Common myeloid progenitor, CD34-positive (primary cell): ENCODE results near the gene MIPOL1. TPM values are rescaled to one million over a fixed set of nuclear protein-coding genes. Genes with fewer than 3 reads are reported as not detected.
"Not testable (repeated sequence)": the region's sequence is repeated elsewhere in the genome, so short reads cannot be mapped to it uniquely, and the experiment has no call there.

Source experiments
- CTCF ChIA-PET: fragments of 350-600 bp; sonication (Branson Sonifier 250); formaldehyde crosslinking; loops from one replicate; lab custom pipeline; 2021; ENCODE audit warnings: antibody characterized with exemption; lab: Charles Lee
- POLR2A ChIA-PET: fragments of 350-600 bp; sonication (Branson Sonifier 250); formaldehyde crosslinking; loops from one replicate; lab custom pipeline; 2021; ENCODE audit warnings: antibody characterized with exemption; lab: Charles Lee
- DNase-seq, 3 donors: peaks; one replicate each; pipeline versions ENCODE4 v3.0.0 to v3.0.0-alpha.2; 2013
- H3K27ac ChIP-seq, 2 experiments: 1 replicate in 1 of 2; 2 replicates in 1 of 2; pipeline ENCODE4 v1.7.0; 2013; ENCODE audit warnings: inconsistent platforms in 2 of 2, low read length in 2 of 2, mild to moderate bottlenecking in 2 of 2, low read depth in 1 of 2, moderate library complexity in 1 of 2; ENCODE audit not compliant: severe bottlenecking in 2 of 2, insufficient read depth in 1 of 2, poor library complexity in 1 of 2
- H3K27me3 ChIP-seq, 5 experiments: replicated peaks in 2 of 5; 1 replicate in 3 of 5; 2 replicates in 2 of 5; pipeline versions ENCODE4 v1.6.1 to v1.7.0; 2013; ENCODE audit warnings: low read length in 4 of 5, mild to moderate bottlenecking in 2 of 5, moderate library complexity in 2 of 5, inconsistent platforms in 1 of 5; ENCODE audit not compliant: insufficient read depth in 5 of 5, control insufficient read depth in 4 of 5
- H3K36me3 ChIP-seq, 4 experiments: 1 replicate in 2 of 4; 2 replicates in 2 of 4; pipeline versions ENCODE4 v1.6.1 to v1.7.0; 2013; ENCODE audit warnings: low read length in 3 of 4, control low read depth in 1 of 4, mild to moderate bottlenecking in 1 of 4; ENCODE audit not compliant: control insufficient read depth in 4 of 4, insufficient read depth in 4 of 4
- H3K4me1 ChIP-seq, 4 experiments: 1 replicate in 3 of 4; 2 replicates in 1 of 4; pipeline versions ENCODE4 v1.6.1 to v1.7.1; 2013; ENCODE audit warnings: low read length in 3 of 4, mild to moderate bottlenecking in 3 of 4, control low read depth in 1 of 4, inconsistent platforms in 1 of 4, moderate library complexity in 1 of 4; ENCODE audit not compliant: control insufficient read depth in 4 of 4, insufficient read depth in 4 of 4; ENCODE audit errors: control extremely low read depth in 1 of 4
- H3K4me3 ChIP-seq, 7 experiments: 1 replicate in 4 of 7; 2 replicates in 3 of 7; pipeline versions ENCODE4 v1.5.1 to v1.7.0; 2013; ENCODE audit warnings: mild to moderate bottlenecking in 7 of 7, low read length in 6 of 7, moderate library complexity in 6 of 7, inconsistent platforms in 2 of 7, low read depth in 2 of 7, control low read depth in 1 of 7; ENCODE audit not compliant: insufficient read depth in 4 of 7, control insufficient read depth in 1 of 7; ENCODE audit errors: extremely low read depth in 1 of 7
- H3K9me3 ChIP-seq, 5 experiments: 1 replicate in 4 of 5; 2 replicates in 1 of 5; pipeline versions ENCODE4 v1.6.1 to v1.7.1; 2013; ENCODE audit warnings: low read length in 4 of 5, mild to moderate bottlenecking in 2 of 5, inconsistent platforms in 1 of 5, low read depth in 1 of 5, moderate library complexity in 1 of 5; ENCODE audit not compliant: control insufficient read depth in 4 of 5, insufficient read depth in 2 of 5; ENCODE audit errors: control extremely low read depth in 1 of 5
- WGBS: methylation state at CpG from one replicate; pipeline ENCODE4 v1.1.5; 2013; ENCODE audit not compliant: insufficient coverage; 5-methylcytosine and 5-hydroxymethylcytosine counted together
- polyA plus RNA-seq: library from polyadenylated mRNA; unstranded; fragments of 120-200 nt; gene quantifications from one replicate; pipeline ENCODE4 v1.2.1, GENCODE V29; 2013

Gene MIPOL1
- polyA plus RNA-seq, result 4.2 TPM

GRCh38 chr14:37197421-37198272 is at the start of gene MIPOL1:
MIPOL1 (plus strand) TSS chr14:37197937; CDS start chr14:37247889, 49,952 bp downstream.
- H3K36me3 ChIP-seq, result no peaks in the 10 kb centered on the region
- DNase-seq, result peak; percentile 75 to 84 (median 78)

GRCh38 chr14:37150414-37150813 is 47.3 kb upstream of the MIPOL1 start:
- peak in 2 of 3 donors; percentile 61 to 63 for DNase-seq
- peaks cover 0 to 7% (median 0%) of the 10 kb centered on the region in 5 experiments for H3K27me3 ChIP-seq
- 0% methylated on average over 2 of the region's 3 CpGs for WGBS
- ChIA-PET CTCF (interaction anchor here (0.9 to 2.9 kb wide), 11 partner anchors 9 to 595 kb away, joined by 3 to 9 read pairs (median 6); no protein-coding TSS in a partner anchor), POLR2A (no interaction called here)
- peaks cover 0 to 3% (median 0%) of the 10 kb centered on the region in 5 experiments for H3K9me3 ChIP-seq
- peaks cover 0 to 2% (median 0%) of the 10 kb centered on the region in 4 experiments for H3K4me1 ChIP-seq
- H3K27ac ChIP-seq, result no peak overlapping the region
- H3K4me3 ChIP-seq, result no peak overlapping the region
- no peaks in the 10 kb centered on the region for H3K36me3 ChIP-seq

More at GRCh38 chr14:37197421-37198272, at the start of gene MIPOL1:
- H3K9me3 ChIP-seq, result no peaks in the 10 kb centered on the region
- peak within 1 kb of the TSS; percentile 63 to 83 (median 78) for H3K4me3 ChIP-seq
- ChIA-PET POLR2A (no interaction called here), CTCF (interaction anchor here (1.0 to 1.6 kb wide), 2 partner anchors 33 to 49 kb away, joined by 3 to 6 read pairs; no protein-coding TSS in a partner anchor)
- H3K4me1 ChIP-seq, result peaks cover 0 to 15% (median 8%) of the 10 kb centered on the region in 4 experiments
- peak within 1 kb of the TSS; percentile 36 to 76 for H3K27ac ChIP-seq
- no peaks in the 10 kb centered on the region for H3K27me3 ChIP-seq
- under 1% methylated on average over 60 of the region's 70 CpGs for WGBS

- H3K36me3 ChIP-seq, result no peaks in the 10 kb centered on the region
- no peaks in the 10 kb centered on the region for H3K4me1 ChIP-seq
- POLR2A ChIA-PET, result no interaction called here
- DNase-seq, result no peak
- H3K27me3 ChIP-seq, result peaks cover 0 to 7% (median 0%) of the 10 kb centered on the region in 5 experiments
- WGBS, result 73% methylated on average over 1 of the region's 1 CpG
- CTCF ChIA-PET, result interaction anchor here (0.8 to 1.5 kb wide), 6 partner anchors 8 to 507 kb away, joined by 3 to 5 read pairs (median 3); no protein-coding TSS in a partner anchor
- H3K4me3 ChIP-seq, result no peak overlapping the region
- H3K9me3 ChIP-seq, result peaks cover 0 to 3% (median 0%) of the 10 kb centered on the region in 5 experiments
- no peak overlapping the region for H3K27ac ChIP-seq
Observed at GRCh38 chr14:37153005-37153404, 44.7 kb upstream of the MIPOL1 start.

GRCh38 chr14:37153483-37153882 is 44.3 kb upstream of the MIPOL1 start:
- WGBS, result 96% methylated on average over 4 of the region's 5 CpGs
- Histone ChIP-seq H3K9me3 (peaks cover 0 to 3% (median 0%) of the 10 kb centered on the region in 5 experiments), H3K36me3 (no peaks in the 10 kb centered on the region), H3K27ac (no peak overlapping the region), H3K4me1 (no peaks in the 10 kb centered on the region), H3K4me3 (no peak overlapping the region), H3K27me3 (peaks cover 0 to 7% (median 0%) of the 10 kb centered on the region in 5 experiments)
- DNase-seq, result no peak
- ChIA-PET CTCF (interaction anchor here (0.8 to 1.5 kb wide), 6 partner anchors 8 to 507 kb away, joined by 3 to 5 read pairs (median 3); no protein-coding TSS in a partner anchor), POLR2A (no interaction called here)

- Histone ChIP-seq H3K9me3 (peaks cover 0 to 7% (median 0%) of the 10 kb centered on the region in 5 experiments), H3K27me3 (peaks cover 0 to 2% (median 0%) of the 10 kb centered on the region in 5 experiments), H3K27ac (no peak overlapping the region), H3K36me3 (no peaks in the 10 kb centered on the region), H3K4me1 (no peaks in the 10 kb centered on the region), H3K4me3 (no peak overlapping the region)
- CTCF ChIA-PET, result no interaction called here
- WGBS, result 86% methylated on average over 1 of the region's 2 CpGs
- POLR2A ChIA-PET, result no interaction called here
- no peak for DNase-seq
Observed at GRCh38 chr14:37157987-37158386, 39.8 kb upstream of the MIPOL1 start.

- H3K36me3 ChIP-seq, DNase-seq, POLR2A ChIA-PET, H3K9me3 ChIP-seq, H3K27me3 ChIP-seq, H3K4me3 ChIP-seq, H3K27ac ChIP-seq, H3K4me1 ChIP-seq: not testable (repeated sequence)
- CTCF ChIA-PET, result interaction anchor here (2.5 kb wide), 1 partner anchor 12 kb away, joined by 7 read pairs; no protein-coding TSS in a partner anchor
- no CpG with 5 or more reads among the region's 2 CpGs for WGBS
Observed at GRCh38 chr14:37162307-37162706, 35.4 kb upstream of the MIPOL1 start.
